A673 (cell line): ENCODE results near the gene MAGEA1. TPM values are rescaled to one million over a fixed set of nuclear protein-coding genes. Genes with fewer than 3 reads are reported as not detected.

Experiments used
- BruUV-seq: library from RNA; stranded (reverse); fragments of 400-500 nt; replicated peaks from 2 replicates; lab custom pipeline; 2021; lab: Mats Ljungman, UMichigan
- CTCF ChIA-PET: fragments of 300-600 bp; sonication (Branson Sonifier 250); formaldehyde crosslinking; loops from one replicate; lab custom pipeline; 2022; ENCODE audit warnings: antibody characterized with exemption; lab: Charles Lee
- POLR2A ChIA-PET: fragments of 300-600 bp; sonication (Branson Sonifier 250); formaldehyde crosslinking; loops from one replicate; lab custom pipeline; 2022; ENCODE audit warnings: antibody characterized with exemption; ENCODE audit not compliant: low non-redundant PET; lab: Charles Lee
- DNase-seq: peaks from one replicate; pipeline ENCODE4 v3.0.0-alpha.2; 2015; ENCODE audit warnings: low spot score
- H3K27ac ChIP-seq: fragments of 200-600 bp; sonication (generic); 2 replicates; pipeline ENCODE4 v1.5.1; 2016; ENCODE audit warnings: mixed run types, low read depth, mild to moderate bottlenecking, mixed read lengths, antibody characterized with exemption, low read length; ENCODE audit not compliant: poor library complexity, severe bottlenecking
- H3K27me3 ChIP-seq: fragments of 200-600 bp; sonication (generic); replicated peaks from 2 replicates; pipeline ENCODE4 v1.6.1; 2017; ENCODE audit warnings: mixed run types, low read depth, mild to moderate bottlenecking, mixed read lengths, antibody characterized with exemption, low read length; ENCODE audit not compliant: insufficient read depth, poor library complexity
- H3K36me3 ChIP-seq: fragments of 200-600 bp; sonication (generic); 2 replicates; pipeline ENCODE4 v1.6.1; 2016; ENCODE audit warnings: mixed run types, mild to moderate bottlenecking, mixed read lengths, antibody characterized with exemption, low read length; ENCODE audit not compliant: insufficient read depth, poor library complexity, severe bottlenecking
- H3K4me1 ChIP-seq: fragments of 200-600 bp; sonication (generic); 2 replicates; pipeline ENCODE4 v1.6.1; 2017; ENCODE audit warnings: mixed run types, mild to moderate bottlenecking, mixed read lengths, antibody characterized with exemption, low read length; ENCODE audit not compliant: insufficient read depth, poor library complexity, severe bottlenecking
- H3K4me3 ChIP-seq: fragments of 200-600 bp; sonication (generic); 2 replicates; pipeline ENCODE4 v1.5.1; 2016; ENCODE audit warnings: low read depth, mixed run types, mild to moderate bottlenecking, mixed read lengths, low read length; ENCODE audit not compliant: poor library complexity, severe bottlenecking
- H3K9me3 ChIP-seq: fragments of 200-600 bp; sonication (generic); 2 replicates; pipeline ENCODE4 v1.6.1; 2016; ENCODE audit warnings: mixed run types, low read depth, mild to moderate bottlenecking, mixed read lengths, antibody characterized with exemption, low read length; ENCODE audit not compliant: poor library complexity, severe bottlenecking
- CTCF ChIP-seq: fragments of 300-800, 200-600 bp; sonication (generic); conservative IDR thresholded peaks from 2 replicates; pipeline ENCODE4 v1.5.1; 2017; ENCODE audit warnings: low read depth, mild to moderate bottlenecking, antibody characterized with exemption, low read length, moderate library complexity, mixed read lengths
- EZH2 ChIP-seq: fragments of 200-600 bp; sonication (generic); IDR thresholded peaks from 2 replicates; pipeline ENCODE4 v1.6.1; 2017; ENCODE audit warnings: borderline replicate concordance, low read depth, mild to moderate bottlenecking, mixed read lengths, antibody characterized with exemption, low read length; ENCODE audit not compliant: poor library complexity, severe bottlenecking
- intact Hi-C: fragments of 100-400 bp; cut with micrococcal nuclease; formaldehyde crosslinking; loops from one replicate; pipeline ENCODE4 v1.10.0; 2022; ENCODE audit not compliant: unreplicated experiment
- total RNA-seq: library from RNA; stranded (reverse); gene quantifications from 2 replicates; pipeline ENCODE4 v1.2.3, GENCODE V29; 2021

Gene MAGEA1
- total RNA-seq, 1 experiment from 2014 or later: not detected

DNA sequence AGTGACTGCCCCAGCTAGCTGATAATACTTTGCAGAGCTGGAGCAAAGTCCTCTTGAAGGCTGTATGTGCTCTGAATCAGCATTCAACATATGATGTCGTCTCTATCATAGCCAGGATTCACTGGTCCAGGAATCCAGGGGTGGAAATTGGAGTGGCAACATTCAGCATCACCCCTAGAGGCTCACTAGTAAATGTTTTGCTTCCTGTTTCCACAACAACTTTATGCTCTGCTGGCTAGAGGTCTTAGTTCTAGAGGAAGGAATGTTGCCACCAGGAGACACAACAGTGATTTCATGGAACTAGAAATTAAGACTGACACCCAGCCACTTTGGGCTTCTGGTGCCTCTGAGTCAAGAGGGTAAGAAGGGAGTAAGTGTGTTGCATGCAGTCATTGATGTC is 11.3 kb downstream of the MAGEA1 start:
- TF ChIP-seq EZH2: no peak
- no peak for TF ChIP-seq CTCF
- BruUV-seq: no TSS peak
- intact Hi-C loops: no loop called here

DNA sequence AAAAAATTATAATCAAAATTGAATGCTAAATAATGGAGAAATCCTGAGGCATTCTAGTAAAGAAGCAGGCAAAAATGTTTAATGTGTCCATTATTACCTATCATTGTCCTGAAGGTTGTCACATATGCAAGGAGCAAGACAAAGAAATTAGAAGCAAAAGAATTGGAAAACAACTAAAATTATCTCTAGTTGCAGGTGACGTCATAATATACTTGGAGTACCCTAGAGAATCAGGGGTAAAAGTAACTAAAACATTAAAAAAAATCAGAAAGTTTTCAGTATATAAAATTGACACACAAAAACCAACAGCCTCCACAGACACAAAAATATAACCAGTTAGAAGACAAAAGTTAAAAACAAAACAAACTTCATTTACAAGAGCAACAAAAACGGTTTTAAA is 21.4 kb downstream of the MAGEA1 start:
- Histone ChIP-seq H3K27me3 (peaks cover 16% of the 10 kb centered on the region), H3K4me3 (no peak overlapping the region), H3K4me1 (no peaks in the 10 kb centered on the region), H3K27ac (no peak overlapping the region), H3K9me3 (no peaks in the 10 kb centered on the region), H3K36me3 (no peaks in the 10 kb centered on the region)
- POLR2A ChIA-PET: no interaction called here
- CTCF ChIA-PET: no interaction called here
- intact Hi-C loops: no loop called here
- TF ChIP-seq CTCF (no peak), EZH2 (no peak)
- BruUV-seq: no TSS peak
- DNase-seq: no peak

More for the DNA sequence above, 11.3 kb downstream of the MAGEA1 start:
- ChIA-PET POLR2A (no interaction called here), CTCF (no interaction called here)
- Histone ChIP-seq H3K27ac (no peak overlapping the region), H3K4me3 (no peak overlapping the region), H3K36me3 (no peaks in the 10 kb centered on the region), H3K4me1 (no peaks in the 10 kb centered on the region), H3K27me3 (peaks cover 9% of the 10 kb centered on the region), H3K9me3 (no peaks in the 10 kb centered on the region)
- DNase-seq: no peak

DNA sequence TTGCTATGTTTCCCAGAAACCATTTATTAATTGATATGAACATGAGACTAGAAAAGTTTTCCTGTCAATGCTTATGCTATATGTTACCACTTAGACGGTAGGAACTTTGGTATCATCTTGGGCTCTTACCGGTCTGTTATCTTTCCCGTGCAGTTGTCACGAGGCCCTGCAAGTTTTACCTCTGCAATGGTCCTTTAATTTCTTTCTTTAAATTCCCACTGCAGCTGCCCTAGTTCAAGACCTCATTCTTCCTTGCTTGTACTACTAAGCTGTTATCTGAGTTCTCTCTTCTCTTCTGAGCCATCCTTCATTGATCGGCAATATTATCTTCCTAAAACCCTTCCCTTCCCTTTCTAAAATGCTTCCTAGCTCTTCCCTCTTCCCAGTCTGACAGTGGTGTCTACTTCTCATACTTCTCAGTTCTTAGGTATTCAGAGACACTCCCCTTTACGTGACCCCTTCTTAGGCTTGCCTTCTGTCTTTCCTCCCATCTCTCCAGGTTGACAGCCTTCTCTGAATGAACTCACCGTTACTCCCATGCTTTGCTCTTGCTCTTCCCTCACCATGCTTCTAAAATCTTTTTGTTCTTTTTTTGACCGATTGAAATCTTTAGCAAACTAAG is 27.5 kb downstream of the MAGEA1 start:
- Histone ChIP-seq H3K36me3 (no peaks in the 10 kb centered on the region), H3K27me3 (peaks cover 28% of the 10 kb centered on the region), H3K9me3 (peaks cover 6% of the 10 kb centered on the region), H3K4me3 (no peak overlapping the region), H3K27ac (no peak overlapping the region), H3K4me1 (no peaks in the 10 kb centered on the region)
- DNase-seq: no peak
- CTCF ChIA-PET: no interaction called here
- BruUV-seq: no TSS peak
- TF ChIP-seq EZH2 (no peak), CTCF (no peak)
- intact Hi-C loops: no loop called here
- POLR2A ChIA-PET: no interaction called here
